ENCODE measurements around the gene ERVH48-1.

DNA sequence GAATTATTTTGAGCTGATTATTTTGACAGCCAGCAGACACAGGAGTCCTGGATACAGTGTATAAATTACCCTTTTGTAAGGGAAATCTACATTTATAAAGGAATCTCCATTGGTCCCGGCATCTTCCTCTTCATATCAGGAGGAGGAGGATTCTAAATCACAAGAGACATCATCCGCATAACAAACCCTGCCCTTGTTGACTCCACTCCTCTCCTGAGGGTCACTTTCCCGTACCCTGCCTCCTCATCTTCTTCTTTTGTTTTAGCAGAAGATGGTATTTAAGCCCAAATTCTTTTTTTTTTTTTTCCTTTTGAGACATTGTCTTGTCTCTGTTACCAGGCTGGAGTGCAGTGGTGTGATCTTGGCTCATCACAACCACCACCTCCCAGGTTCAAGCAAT, 34.3 kb upstream of the ERVH48-1 start:
- TF ChIP-seq EP300 (IDR thresholded peaks at IDR 0.05; ENCODE audit: low read depth) (no peak), POLR2A (IDR thresholded peaks at IDR 0.05) (no peak)
- TF ChIP-seq, protein P1, sequence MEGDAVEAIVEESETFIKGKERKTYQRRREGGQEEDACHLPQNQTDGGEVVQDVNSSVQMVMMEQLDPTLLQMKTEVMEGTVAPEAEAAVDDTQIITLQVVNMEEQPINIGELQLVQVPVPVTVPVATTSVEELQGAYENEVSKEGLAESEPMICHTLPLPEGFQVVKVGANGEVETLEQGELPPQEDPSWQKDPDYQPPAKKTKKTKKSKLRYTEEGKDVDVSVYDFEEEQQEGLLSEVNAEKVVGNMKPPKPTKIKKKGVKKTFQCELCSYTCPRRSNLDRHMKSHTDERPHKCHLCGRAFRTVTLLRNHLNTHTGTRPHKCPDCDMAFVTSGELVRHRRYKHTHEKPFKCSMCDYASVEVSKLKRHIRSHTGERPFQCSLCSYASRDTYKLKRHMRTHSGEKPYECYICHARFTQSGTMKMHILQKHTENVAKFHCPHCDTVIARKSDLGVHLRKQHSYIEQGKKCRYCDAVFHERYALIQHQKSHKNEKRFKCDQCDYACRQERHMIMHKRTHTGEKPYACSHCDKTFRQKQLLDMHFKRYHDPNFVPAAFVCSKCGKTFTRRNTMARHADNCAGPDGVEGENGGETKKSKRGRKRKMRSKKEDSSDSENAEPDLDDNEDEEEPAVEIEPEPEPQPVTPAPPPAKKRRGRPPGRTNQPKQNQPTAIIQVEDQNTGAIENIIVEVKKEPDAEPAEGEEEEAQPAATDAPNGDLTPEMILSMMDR (IDR thresholded peaks at IDR 0.05), result no peak

Data from transverse colon (tissue), 3 donors.